ENCODE results near the gene RBFOX2. TPM values are rescaled to one million over a fixed set of nuclear protein-coding genes. Genes with fewer than 3 reads are reported as not detected.

Gene RBFOX2
- total and polyA plus RNA-seq, 2 donors (not counting 3 experiments of a cell fraction or from before 2014, with no cell fraction given): 125 to 142 TPM

- intact Hi-C loops (cut with micrococcal nuclease) (no loop called here), dilution Hi-C loops (cut with MboI; ENCODE audit: extremely low pct_ligation_motif_present, low sequenced_read_pairs) (no loop called here)
- no peaks in the 10 kb centered on the region for H3K9me1 ChIP-seq (replicated peaks; ENCODE audit: control insufficient read depth, extremely low read depth, insufficient read depth, low read length)
- no peak overlapping the region for H3K27ac ChIP-seq (ENCODE audit: insufficient read depth, low read depth, low read length)
- H3K4me3 ChIP-seq (replicated peaks in 1 of 3; ENCODE audit: insufficient read depth in 1 of 3, low read depth in 1 of 3, low read length in 3 of 3): no peak overlapping the region
- no peaks in the 10 kb centered on the region for H3K36me3 ChIP-seq (ENCODE audit: control insufficient read depth in 2 of 2, extremely low read depth in 1 of 2, insufficient read depth in 2 of 2, low read length in 2 of 2)
- no peak overlapping the region for H3K9ac ChIP-seq (replicated peaks; ENCODE audit: extremely low read depth, insufficient read depth, low read length)
- no peaks in the 10 kb centered on the region for H3K9me3 ChIP-seq (replicated peaks; ENCODE audit: control insufficient read depth, insufficient read depth, low read length)
- H3K79me2 ChIP-seq (ENCODE audit: control insufficient read depth, insufficient read depth, low read length): no peaks in the 10 kb centered on the region
- ChIA-PET POLR2A (interaction anchor here (1.2 kb wide), 1 partner anchor 13 kb away, joined by 3 read pairs; no protein-coding TSS in a partner anchor), CTCF (interaction anchor here (0.9 to 3.7 kb wide), 3 partner anchors 13 to 122 kb away, joined by 3 to 27 read pairs (median 3); no protein-coding TSS in a partner anchor)
- no peak for TF ChIP-seq FOS (IDR thresholded peaks at IDR 0.05; ENCODE audit: borderline replicate concordance, insufficient read depth, low read length)
- no peak for TF ChIP-seq GATA2 (IDR thresholded peaks at IDR 0.05; ENCODE audit: insufficient read depth, insufficient read length, low read depth, low read length)
- no peak for TF ChIP-seq JUN (IDR thresholded peaks at IDR 0.05; ENCODE audit: borderline replicate concordance, insufficient read depth, insufficient read length, low read depth)
- TF ChIP-seq POLR2AphosphoS5 (IDR thresholded peaks at IDR 0.05; ENCODE audit: insufficient read depth, low read depth, low read length): no peak
- no peak overlapping the region for H3K4me2 ChIP-seq (ENCODE audit: insufficient read depth, low read length)
- H3K27me3 ChIP-seq (ENCODE audit: control insufficient read depth in 2 of 2, insufficient read depth in 2 of 2, low read length in 2 of 2): no peaks in the 10 kb centered on the region
- FAIRE-seq: no peak
- no peaks in the 10 kb centered on the region for H3K4me1 ChIP-seq (ENCODE audit: control insufficient read depth, extremely low read depth, insufficient read depth, low read length)
- no TSS peak for BruUV-seq (replicated peaks)
- no peaks in the 10 kb centered on the region for H4K20me1 ChIP-seq (replicated peaks; ENCODE audit: control insufficient read depth, extremely low read depth, insufficient read depth, low read length)
- DNase-seq (ENCODE audit: low read depth, low spot score): no peak
- no peak overlapping the region for H2AFZ ChIP-seq (ENCODE audit: low read depth, low read length)
Observed at GRCh38 chr22:36052505-36052941, 23.9 kb upstream of the RBFOX2 start.

GRCh38 chr22:36049678-36049997 is 21.0 kb upstream of the RBFOX2 start:
- Histone ChIP-seq H2AFZ (ENCODE audit: low read depth, low read length) (no peak overlapping the region), H3K27me3 (ENCODE audit: control insufficient read depth in 2 of 2, insufficient read depth in 2 of 2, low read length in 2 of 2) (no peaks in the 10 kb centered on the region), H3K9ac (replicated peaks; ENCODE audit: extremely low read depth, insufficient read depth, low read length) (no peak overlapping the region), H3K4me1 (ENCODE audit: control insufficient read depth, extremely low read depth, insufficient read depth, low read length) (no peaks in the 10 kb centered on the region), H3K79me2 (ENCODE audit: control insufficient read depth, insufficient read depth, low read length) (no peaks in the 10 kb centered on the region), H3K9me3 (replicated peaks; ENCODE audit: control insufficient read depth, insufficient read depth, low read length) (no peaks in the 10 kb centered on the region), H3K4me3 (replicated peaks in 1 of 3; ENCODE audit: insufficient read depth in 1 of 3, low read depth in 1 of 3, low read length in 3 of 3) (no peak overlapping the region), H3K4me2 (ENCODE audit: insufficient read depth, low read length) (no peak overlapping the region), H3K27ac (ENCODE audit: insufficient read depth, low read depth, low read length) (no peak overlapping the region), H3K36me3 (ENCODE audit: control insufficient read depth in 2 of 2, extremely low read depth in 1 of 2, insufficient read depth in 2 of 2, low read length in 2 of 2) (no peaks in the 10 kb centered on the region), H4K20me1 (replicated peaks; ENCODE audit: control insufficient read depth, extremely low read depth, insufficient read depth, low read length) (no peaks in the 10 kb centered on the region), H3K9me1 (replicated peaks; ENCODE audit: control insufficient read depth, extremely low read depth, insufficient read depth, low read length) (no peaks in the 10 kb centered on the region)
- intact Hi-C loops (cut with micrococcal nuclease): no loop called here
- no peak for DNase-seq (ENCODE audit: low read depth, low spot score)
- TF ChIP-seq GATA2 (IDR thresholded peaks at IDR 0.05; ENCODE audit: insufficient read depth, insufficient read length, low read depth, low read length) (no peak), MYC (IDR thresholded peaks at IDR 0.05; ENCODE audit: low read depth, low read length) (no peak), POLR2A (IDR thresholded peaks at IDR 0.05; ENCODE audit: low read depth, low read length) (no peak), JUN (IDR thresholded peaks at IDR 0.05; ENCODE audit: borderline replicate concordance, insufficient read depth, insufficient read length, low read depth) (no peak), POLR2AphosphoS5 (IDR thresholded peaks at IDR 0.05; ENCODE audit: insufficient read depth, low read depth, low read length) (no peak), FOS (IDR thresholded peaks at IDR 0.05; ENCODE audit: borderline replicate concordance, insufficient read depth, low read length) (no peak), EZH2 (IDR thresholded peaks at IDR 0.05; ENCODE audit: borderline replicate concordance, low read depth, low read length, severe bottlenecking) (no peak), MAX (IDR thresholded peaks at IDR 0.05; ENCODE audit: insufficient read depth, insufficient read length) (no peak), CTCF (IDR thresholded peaks at IDR 0.05; ENCODE audit: extremely low read depth in 1 of 2, insufficient read depth in 1 of 2, low read depth in 1 of 2, low read length in 2 of 2) (no peak)
- dilution Hi-C loops (cut with MboI; ENCODE audit: extremely low pct_ligation_motif_present, low sequenced_read_pairs): no loop called here
- CTCF ChIA-PET: interaction anchor here (3.7 kb wide), 1 partner anchor 16 kb away, joined by 27 read pairs; no protein-coding TSS in a partner anchor
- BruUV-seq (replicated peaks): no TSS peak
- POLR2A ChIA-PET: interaction anchor here (0.7 kb wide), 2 partner anchors 15 to 50 kb away, joined by 7 to 8 read pairs; no protein-coding TSS in a partner anchor
- FAIRE-seq: no peak
